ENCODE measurements around the gene IFNA2.
"Not testable (repeated sequence)": the region's sequence is repeated elsewhere in the genome, so short reads cannot be mapped to it uniquely, and the experiment has no call there.

GRCh38 chr9:21367169-21367568 lies 18.0 kb downstream of the IFNA2 start:
- not testable (repeated sequence) for TF ChIP-seq CTCF (IDR thresholded peaks at IDR 0.05; ENCODE audit: insufficient read depth, low read length); POLR2AphosphoS5 (IDR thresholded peaks at IDR 0.05; ENCODE audit: low read depth); GABPA (IDR thresholded peaks at IDR 0.05; ENCODE audit: low read depth); REST (IDR thresholded peaks at IDR 0.05; ENCODE audit: insufficient replicate concordance, low read depth)

All from HL-60 (cell line).